GM12872 (cell line): Measurements from ENCODE around the gene NCK2.

Source experiments
- TF ChIP-seq, protein P1 (sequence below): IDR thresholded peaks from 3 replicates; pipeline ENCODE4 v1.5.1; 2011; ENCODE audit warnings: low read depth, mild to moderate bottlenecking, low read length, moderate library complexity; ENCODE audit not compliant: insufficient read depth

The NCK2 gene

DNA sequence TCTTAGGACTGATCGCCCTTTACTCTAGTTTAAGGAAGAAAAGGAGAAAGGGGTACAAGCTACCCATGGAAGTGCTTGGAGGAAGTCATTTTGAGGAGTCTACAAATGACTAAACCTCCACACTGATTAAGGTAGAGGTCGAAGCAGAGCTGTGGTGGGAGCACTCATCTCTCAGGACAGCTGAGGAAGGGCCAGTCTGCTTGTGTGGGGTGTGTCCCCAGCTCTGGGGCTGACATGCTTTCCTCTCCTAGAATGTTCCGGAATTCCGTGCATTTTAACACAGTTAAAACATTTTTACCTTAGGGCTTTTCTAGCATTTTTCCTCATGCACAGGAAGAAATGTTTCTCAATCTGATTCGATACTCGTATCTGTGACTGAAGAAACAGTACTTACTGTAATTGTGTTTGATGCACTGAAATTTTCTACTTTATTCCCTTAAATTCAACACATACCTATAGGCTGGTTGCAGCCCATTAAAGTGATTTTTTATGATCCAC, 135.1 kb downstream of the NCK2 start:
- TF ChIP-seq, protein P1, sequence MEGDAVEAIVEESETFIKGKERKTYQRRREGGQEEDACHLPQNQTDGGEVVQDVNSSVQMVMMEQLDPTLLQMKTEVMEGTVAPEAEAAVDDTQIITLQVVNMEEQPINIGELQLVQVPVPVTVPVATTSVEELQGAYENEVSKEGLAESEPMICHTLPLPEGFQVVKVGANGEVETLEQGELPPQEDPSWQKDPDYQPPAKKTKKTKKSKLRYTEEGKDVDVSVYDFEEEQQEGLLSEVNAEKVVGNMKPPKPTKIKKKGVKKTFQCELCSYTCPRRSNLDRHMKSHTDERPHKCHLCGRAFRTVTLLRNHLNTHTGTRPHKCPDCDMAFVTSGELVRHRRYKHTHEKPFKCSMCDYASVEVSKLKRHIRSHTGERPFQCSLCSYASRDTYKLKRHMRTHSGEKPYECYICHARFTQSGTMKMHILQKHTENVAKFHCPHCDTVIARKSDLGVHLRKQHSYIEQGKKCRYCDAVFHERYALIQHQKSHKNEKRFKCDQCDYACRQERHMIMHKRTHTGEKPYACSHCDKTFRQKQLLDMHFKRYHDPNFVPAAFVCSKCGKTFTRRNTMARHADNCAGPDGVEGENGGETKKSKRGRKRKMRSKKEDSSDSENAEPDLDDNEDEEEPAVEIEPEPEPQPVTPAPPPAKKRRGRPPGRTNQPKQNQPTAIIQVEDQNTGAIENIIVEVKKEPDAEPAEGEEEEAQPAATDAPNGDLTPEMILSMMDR, result no peak

DNA sequence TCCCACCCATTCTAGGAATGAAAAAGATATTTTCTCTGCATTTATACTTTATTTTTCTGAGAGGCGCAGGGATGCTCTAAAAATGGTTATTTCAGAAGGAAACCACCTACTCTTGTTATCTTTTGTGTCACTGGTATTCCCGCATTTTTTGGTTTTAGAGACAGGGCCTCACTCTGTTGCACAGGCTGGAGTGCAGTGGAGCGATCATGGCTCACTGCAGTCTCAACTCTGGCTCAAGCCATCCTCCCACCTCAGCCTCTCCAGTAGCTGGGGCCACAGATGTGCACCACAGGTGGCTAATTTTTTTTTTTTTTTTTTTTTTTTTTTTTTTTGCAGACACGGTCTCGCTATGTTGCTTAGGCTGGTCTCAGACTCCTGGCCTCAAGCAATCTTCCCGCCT, 135.9 kb downstream of the NCK2 start:
- TF ChIP-seq, protein P1, result no peak

DNA sequence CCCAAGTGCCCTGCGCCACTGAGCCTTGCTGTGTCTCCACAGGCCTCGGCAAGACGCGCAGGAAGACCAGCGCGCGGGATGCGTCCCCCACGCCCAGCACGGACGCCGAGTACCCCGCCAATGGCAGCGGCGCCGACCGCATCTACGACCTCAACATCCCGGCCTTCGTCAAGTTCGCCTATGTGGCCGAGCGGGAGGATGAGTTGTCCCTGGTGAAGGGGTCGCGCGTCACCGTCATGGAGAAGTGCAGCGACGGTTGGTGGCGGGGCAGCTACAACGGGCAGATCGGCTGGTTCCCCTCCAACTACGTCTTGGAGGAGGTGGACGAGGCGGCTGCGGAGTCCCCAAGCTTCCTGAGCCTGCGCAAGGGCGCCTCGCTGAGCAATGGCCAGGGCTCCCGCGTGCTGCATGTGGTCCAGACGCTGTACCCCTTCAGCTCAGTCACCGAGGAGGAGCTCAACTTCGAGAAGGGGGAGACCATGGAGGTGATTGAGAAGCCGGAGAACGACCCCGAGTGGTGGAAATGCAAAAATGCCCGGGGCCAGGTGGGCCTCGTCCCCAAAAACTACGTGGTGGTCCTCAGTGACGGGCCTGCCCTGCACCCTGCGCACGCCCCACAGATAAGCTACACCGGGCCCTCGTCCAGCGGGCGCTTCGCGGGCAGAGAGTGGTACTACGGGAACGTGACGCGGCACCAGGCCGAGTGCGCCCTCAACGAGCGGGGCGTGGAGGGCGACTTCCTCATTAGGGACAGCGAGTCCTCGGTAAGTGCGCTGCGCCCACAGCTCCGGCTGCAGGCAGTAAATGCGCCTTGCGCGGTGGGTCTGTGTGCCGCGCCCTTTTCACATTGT, 136.8 kb downstream of the NCK2 start:
- TF ChIP-seq, protein P1, result no peak

DNA sequence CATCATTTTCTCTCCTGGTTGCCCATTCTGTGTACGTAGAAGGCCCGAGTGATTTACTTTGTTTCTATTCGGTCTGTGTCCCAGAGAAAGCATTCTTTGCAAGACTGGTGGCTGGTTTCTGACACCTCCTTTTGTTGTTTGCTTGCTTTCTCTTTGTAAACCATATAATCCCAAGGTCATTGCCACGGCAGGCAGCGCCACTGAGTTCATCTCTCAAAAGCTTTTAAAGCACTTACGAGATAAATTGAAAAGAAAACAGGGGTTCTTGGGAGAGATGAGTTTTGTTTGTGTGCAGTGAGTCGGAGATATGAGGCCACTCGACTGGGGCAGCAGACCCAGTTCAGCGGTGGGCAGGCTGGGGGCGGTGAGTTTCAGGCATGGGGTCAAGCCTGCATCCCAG, 137.6 kb downstream of the NCK2 start:
- TF ChIP-seq, protein P1, result no peak

DNA sequence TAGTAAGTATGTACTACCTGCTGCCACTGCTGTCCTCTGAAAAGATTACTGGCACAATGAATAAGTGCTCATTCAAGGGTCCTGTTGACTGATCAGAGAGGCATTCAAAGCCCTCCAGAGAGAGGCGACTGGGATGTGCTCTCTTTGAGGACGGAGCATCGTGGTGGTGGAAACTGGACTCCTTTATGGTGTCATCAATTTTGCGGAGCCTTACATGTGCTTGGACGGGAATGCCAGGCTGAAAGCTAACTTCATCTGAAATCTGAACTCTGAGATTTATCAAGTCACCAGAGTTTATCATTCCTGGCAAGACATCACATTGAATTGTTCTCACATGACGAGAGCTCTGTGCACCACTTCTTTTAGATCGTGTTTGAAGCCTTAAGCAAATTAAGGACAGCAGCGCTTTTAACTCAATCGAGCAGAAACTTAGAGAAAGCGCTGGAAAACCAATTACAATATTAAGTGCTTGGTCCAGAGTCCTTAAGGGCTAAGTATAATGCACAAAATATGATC, 138.3 kb downstream of the NCK2 start:
- TF ChIP-seq, protein P1, result no peak

DNA sequence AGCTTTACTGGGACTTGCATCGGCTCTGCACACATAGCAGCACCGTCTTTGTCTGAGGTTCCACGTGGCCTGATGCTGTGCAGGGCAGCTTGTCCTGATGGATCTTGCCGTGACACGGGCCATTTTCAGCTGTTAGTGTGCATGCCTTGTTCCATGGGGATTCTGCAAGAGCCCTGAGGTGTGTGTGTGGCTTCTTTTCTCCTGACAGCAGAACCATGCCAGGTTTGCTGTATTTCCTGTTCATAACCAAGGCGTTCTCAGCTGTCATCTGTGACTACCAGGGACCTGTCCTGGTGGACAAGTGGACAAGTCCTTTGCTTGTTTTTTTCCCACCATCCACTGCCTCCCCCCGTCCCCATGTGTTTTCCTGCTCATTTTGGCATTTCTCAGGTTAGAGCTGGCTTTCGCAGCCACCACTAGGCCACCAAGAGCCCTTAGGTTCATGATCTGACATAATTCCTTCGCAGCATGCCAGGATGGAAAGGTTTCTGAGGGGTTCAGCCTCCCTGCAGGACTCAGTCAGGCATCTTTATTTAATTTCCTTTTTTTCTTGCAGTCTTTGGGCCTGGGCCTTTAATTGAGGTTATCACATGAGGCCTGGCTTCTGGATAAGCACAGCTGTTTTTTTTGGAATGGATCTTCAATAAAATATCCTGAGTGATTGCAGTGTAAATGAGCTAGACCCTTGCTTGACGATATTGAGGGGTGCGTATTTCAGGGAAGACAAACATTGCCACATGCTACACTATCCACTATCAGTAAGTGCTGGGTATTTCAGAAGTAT, 139.4 kb downstream of the NCK2 start:
- TF ChIP-seq, protein P1, result no peak

DNA sequence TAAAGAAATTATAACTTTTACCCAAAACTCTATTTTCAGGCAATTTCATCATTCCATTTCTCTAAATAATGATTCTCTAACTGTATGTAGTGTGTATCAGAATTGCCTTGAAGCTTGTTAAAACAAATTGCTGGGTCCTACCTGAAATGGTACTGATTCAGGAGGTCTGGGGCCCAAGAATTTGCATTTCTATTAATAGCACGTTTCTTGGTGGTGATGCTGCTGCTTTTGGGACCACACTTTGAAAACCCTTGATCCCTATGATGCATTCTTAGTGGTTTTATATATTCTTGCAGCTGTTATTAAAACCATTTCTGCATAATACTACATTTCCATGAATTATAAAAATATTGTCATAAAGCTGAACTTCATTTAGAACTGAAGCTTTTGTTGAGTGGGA, 140.7 kb downstream of the NCK2 start:
- TF ChIP-seq, protein P1, result no peak
